ENCODE results near the gene CLEC2L.

DNA sequence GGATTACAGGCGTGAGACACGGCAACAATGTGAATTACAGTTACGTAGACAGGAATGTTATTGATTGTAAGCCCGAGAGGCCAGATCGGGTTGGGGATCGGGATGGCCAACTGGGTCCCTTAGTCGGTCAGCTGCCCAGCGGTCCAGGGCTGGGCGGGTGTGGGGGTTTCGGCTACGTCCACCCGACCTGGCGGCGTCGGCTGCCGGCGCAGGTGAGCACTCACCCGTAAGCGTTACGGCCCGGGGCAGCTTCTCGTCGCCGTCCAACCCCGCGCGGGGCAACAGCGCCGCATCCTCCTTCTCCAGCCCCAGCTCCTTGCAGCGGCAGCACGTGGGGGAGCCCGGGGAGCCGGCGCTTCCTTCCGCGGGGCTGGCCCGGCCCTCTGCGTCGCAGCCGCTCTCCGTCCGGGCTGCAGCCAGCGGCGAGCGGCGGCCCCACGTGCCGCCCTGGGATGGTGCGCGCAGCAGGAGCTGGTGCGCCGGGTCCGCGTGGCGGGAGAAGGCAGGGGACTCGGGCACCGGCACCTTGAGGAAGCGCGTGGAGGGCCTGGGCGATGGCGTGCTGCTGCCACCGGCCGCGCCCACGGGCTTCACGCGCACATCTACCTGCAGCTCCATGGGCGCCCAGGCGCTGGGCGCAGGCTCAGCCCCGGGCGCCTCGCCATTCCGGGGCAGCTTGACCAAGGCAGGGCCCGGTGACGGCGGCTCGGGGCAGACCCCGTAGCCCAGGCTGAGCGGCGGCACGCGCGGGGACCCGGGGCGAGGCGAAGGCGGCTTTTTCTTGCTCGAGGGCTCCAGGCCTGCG, 40.6 kb upstream of the CLEC2L start:
- TF ChIP-seq POLR2A (IDR thresholded peaks at IDR 0.05) = no peak
- TF ChIP-seq, protein P1, sequence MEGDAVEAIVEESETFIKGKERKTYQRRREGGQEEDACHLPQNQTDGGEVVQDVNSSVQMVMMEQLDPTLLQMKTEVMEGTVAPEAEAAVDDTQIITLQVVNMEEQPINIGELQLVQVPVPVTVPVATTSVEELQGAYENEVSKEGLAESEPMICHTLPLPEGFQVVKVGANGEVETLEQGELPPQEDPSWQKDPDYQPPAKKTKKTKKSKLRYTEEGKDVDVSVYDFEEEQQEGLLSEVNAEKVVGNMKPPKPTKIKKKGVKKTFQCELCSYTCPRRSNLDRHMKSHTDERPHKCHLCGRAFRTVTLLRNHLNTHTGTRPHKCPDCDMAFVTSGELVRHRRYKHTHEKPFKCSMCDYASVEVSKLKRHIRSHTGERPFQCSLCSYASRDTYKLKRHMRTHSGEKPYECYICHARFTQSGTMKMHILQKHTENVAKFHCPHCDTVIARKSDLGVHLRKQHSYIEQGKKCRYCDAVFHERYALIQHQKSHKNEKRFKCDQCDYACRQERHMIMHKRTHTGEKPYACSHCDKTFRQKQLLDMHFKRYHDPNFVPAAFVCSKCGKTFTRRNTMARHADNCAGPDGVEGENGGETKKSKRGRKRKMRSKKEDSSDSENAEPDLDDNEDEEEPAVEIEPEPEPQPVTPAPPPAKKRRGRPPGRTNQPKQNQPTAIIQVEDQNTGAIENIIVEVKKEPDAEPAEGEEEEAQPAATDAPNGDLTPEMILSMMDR (IDR thresholded peaks at IDR 0.05) = no peak
- no peak for TF ChIP-seq EP300 (IDR thresholded peaks at IDR 0.05; ENCODE audit: low read depth)

Data from transverse colon (tissue), 3 donors.